GM21528 (cell line): ENCODE results near the gene SHANK3.

Experiments
- ATAC-seq: cut with Tn5 transposase; IDR thresholded peaks from one replicate; pipeline ENCODE4 v1.9.1; 2021; ENCODE audit warnings: mild to moderate bottlenecking, moderate library complexity; ENCODE audit not compliant: unreplicated experiment, low FRiP score

SHANK3 gene

GRCh38 chr22:50677493-50678217, 5.0 kb downstream of the SHANK3 start:
- no peak for ATAC-seq

DNA sequence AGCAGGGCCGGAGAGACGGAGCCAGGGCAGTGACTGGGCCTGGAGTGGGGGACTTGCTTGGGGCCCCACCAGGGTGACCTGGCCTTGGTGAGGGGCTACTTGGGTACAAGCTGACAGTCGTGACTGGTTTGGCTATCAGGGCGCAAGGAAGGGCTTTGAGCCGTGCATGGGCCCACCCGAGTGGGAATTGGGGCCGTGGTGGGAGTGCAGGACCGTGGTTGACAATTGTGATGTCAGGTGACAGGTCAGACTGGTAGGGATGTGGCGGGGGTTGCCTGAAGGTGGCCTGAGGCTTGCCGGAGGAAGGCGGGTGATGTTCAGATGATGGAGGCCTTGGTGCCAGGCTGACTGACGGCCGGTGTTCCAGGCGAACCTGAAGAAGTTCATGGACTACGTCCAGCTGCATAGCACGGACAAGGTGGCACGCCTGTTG, 5.6 kb downstream of the SHANK3 start:
- ATAC-seq, result no peak

DNA sequence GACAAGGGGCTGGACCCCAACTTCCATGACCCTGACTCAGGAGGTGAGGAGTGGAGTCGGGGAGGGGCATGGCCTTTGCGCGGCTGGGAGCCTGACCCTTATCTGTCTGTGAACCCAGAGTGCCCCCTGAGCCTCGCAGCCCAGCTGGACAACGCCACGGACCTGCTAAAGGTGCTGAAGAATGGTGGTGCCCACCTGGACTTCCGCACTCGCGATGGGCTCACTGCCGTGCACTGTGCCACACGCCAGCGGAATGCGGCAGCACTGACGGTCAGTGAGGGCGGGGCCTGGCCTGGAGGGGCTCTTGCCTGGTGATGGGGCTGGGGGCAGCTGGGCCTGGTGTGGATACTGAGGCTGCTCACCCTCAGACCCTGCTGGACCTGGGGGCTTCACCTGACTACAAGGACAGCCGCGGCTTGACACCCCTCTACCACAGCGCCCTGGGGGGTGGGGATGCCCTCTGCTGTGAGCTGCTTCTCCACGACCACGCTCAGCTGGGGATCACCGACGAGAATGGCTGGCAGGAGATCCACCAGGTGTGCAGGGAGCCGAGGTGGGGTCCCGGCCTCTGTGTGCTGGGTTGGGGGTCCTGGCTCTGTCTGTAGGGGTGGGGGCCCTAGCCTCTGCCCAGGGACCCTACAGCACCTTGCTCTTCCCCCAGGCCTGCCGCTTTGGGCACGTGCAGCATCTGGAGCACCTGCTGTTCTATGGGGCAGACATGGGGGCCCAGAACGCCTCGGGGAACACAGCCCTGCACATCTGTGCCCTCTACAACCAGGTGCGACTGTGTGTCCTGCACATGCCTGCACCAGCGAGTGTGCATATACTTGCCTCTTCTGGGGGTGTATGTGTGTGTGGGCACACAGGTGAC, 6.3 kb downstream of the SHANK3 start:
- no peak for ATAC-seq

DNA sequence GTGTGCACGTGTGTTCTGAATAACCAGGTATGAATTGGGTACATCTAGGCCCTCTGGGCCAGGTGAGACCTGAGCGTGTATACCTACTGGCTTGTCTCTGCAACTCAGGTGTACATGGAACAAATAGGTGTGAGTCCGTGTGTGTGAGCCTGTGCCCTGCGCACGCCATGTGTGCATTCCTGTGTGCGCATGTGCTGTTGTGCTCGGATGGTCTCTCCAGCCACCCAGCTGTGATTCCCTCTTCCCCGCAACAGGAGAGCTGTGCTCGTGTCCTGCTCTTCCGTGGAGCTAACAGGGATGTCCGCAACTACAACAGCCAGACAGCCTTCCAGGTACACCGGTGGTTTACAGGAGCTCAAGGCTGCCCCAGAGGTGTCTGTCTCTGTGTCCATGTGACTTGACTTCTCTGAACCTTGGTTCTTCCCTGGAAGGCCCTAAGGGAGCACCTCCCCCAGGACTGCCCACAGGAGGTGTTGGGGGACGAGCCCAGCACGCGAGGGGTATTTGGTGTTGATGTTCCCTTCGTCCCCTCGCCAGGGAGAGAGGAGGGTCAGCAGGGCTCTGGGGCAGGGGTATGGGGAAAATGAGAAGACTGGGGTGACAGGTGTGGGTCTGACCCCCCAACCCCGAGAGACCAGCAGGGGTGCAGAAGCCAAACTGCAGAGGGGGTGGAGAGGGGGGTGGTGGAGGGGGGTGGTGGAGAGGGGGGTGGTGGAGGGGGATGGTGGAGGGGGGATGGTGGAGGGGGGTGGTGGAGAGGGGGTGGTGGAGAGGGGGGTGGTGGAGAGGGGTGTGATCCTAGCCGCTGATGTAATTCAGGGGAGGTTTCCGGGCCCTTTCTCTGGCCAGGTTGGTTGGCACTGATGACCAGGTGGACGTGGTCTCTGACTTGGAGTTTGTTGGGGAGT, 10.7 kb downstream of the SHANK3 start:
- ATAC-seq, result no peak

DNA sequence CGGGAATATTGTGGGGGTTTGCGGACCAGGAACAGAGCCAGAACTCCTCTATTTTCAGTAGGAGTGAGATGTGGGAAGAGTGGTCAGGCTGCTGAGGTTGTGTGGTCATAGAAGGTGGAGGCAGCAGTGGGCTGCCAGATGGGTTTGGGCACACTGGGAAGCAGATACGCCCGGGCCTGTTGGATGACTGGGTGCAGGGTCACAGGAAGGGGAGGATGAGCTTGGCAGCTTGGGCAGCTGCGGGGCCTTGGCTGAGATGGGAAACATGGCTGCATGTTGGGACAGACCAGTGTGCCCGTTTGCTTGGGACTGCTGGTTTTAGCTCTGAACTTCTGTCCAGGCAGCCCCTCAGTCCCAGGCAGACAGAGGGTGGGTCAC, 11.4 kb downstream of the SHANK3 start:
- ATAC-seq, result no peak

- no peak for ATAC-seq
These were observed 11.9 kb downstream of the SHANK3 start for GRCh38 chr22:50684501-50684900.

DNA sequence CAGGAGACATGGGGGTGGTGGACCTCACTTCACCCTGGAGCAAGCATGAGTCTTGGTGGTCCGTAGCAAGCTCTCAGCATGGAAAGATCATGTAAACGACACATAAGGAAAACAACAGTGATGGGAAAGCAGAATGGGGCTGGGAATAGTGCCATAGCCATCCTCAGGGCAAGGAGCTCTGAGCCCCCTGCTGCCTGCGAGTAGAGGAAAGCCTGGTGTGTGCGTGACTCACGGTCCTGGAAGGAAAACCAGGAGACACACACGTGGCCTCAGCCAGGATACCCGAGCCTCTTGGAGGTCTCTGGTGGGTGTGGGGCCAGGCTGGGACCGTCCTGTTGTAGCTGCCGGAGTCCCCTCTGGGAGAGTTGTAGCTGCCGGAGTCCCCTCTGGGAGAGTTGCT, 12.4 kb downstream of the SHANK3 start:
- ATAC-seq, result no peak

- ATAC-seq, result no peak
These were observed 14.2 kb downstream of the SHANK3 start for GRCh38 chr22:50686794-50687193.

- no peak for ATAC-seq
These were observed 15.2 kb downstream of the SHANK3 start for GRCh38 chr22:50687829-50688228.

GRCh38 chr22:50688448-50688847, 15.8 kb downstream of the SHANK3 start:
- no peak for ATAC-seq

GRCh38 chr22:50691521-50691920, 18.9 kb downstream of the SHANK3 start:
- ATAC-seq, result no peak

- ATAC-seq, result no peak
These were observed 20.8 kb downstream of the SHANK3 start for GRCh38 chr22:50693462-50693861.

DNA sequence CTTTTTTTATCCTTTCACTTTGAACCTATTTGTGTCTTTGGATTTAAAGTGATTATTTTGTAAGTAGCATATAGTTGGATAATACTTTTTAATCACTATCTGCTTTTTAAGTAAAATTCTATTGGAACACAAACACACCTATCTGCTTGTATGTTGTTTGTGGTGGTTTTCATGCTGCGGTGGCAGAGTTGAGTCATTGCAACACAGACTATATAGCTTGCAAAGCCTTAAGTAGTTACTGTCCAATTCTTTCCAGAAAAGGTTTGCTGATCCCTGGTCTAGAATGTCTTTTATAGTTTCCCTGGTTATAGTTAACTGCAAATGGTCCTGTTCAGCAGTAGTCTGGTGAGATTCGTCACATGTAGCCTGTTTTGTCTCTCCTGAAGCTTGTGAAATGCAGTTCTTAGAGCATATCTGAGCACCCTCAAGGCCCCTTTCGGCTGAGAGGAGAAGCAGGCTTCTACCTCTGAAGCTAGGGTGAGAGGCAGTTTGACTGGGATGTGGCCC, 21.5 kb downstream of the SHANK3 start:
- ATAC-seq, result no peak

DNA sequence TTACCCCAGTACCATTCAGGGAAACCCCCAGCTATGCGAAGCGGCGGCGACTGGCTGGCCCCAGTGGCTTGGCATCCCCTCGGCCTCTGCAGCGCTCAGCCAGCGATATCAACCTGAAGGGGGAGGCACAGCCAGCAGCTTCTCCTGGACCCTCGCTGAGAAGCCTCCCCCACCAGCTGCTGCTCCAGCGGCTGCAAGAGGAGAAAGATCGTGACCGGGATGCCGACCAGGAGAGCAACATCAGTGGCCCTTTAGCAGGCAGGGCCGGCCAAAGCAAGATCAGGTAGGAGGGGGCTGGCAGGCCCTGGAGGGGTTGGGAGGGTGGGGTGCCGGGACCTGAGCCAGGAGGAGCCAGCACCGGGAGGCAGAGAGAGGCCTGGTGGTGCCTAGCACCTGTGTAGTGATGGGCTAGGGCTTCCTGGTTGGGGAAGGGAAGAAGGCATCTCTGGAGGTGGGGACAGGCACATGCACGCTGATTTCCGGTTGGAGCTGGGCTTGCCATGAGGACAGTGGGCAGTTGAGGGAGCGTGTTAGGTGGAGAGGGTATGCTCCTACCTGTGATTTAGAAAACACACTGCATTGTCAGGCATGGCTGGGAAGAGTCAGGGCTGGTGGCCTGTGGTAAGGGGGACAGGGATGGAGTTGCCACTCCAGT, 22.3 kb downstream of the SHANK3 start:
- ATAC-seq, result no peak

GRCh38 chr22:50695421-50696250, 23.0 kb downstream of the SHANK3 start:
- ATAC-seq, result no peak

- no peak for ATAC-seq
These were observed 23.7 kb downstream of the SHANK3 start for GRCh38 chr22:50696251-50696798.

GRCh38 chr22:50696799-50697561, 24.4 kb downstream of the SHANK3 start:
- no peak for ATAC-seq
